DMS114 treated with DMSO at 0.1 percent for 48 hours (cell line): ENCODE data around the gene SSH2.
A peak's percentile ranks its signal among the peaks of the same experiment; 100 is the strongest.

Source experiments
- DNase-seq: peaks from one replicate; lab custom pipeline; 2025; ENCODE audit not compliant: unreplicated experiment; lab: John Stamatoyannopoulos, UW

The SSH2 gene

DNA sequence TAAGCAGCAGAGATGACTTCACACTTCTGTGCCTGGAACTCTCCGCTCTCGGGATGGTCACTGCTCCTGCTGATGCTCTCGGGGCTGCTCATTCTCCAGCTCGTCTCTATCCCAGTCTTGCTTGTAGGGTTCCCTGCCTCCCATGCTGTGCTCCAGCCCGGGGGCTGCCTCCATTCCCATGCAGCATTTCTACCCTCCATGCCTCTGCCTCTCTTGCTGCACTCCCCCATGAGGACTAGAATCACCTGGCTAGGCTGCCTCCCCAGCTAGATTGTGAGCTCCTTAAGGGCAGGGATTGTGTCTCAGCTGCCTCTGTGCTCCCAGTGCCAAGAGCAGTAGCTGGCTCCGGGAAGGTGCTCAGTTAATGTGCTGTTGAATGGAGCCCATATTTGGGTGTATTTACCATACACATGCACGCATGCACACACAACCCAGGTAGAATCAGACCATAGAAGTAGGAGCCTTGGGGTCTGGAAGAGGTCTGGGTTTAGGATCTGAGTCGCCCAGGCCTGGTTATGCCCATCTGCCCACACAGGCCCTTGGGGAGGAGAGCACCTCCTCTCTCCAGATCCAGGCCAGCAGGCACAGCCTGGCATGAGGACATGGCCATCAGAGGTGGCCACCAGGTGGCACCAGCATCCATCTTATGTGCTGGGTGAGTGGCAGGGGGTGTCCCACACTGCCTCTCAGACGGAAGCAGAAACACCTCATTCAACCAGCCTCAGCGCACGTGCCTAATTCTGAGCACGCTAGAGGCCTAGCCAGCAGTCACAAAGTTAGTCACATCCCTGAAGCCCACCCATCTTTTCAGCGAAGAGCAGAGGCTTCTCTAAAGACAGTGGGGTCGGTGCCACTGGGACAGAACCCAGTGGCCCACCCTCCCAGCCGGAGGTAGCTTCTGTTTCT lies 349.9 kb downstream of the SSH2 start:
- peak; percentile 57 for DNase-seq

DNA sequence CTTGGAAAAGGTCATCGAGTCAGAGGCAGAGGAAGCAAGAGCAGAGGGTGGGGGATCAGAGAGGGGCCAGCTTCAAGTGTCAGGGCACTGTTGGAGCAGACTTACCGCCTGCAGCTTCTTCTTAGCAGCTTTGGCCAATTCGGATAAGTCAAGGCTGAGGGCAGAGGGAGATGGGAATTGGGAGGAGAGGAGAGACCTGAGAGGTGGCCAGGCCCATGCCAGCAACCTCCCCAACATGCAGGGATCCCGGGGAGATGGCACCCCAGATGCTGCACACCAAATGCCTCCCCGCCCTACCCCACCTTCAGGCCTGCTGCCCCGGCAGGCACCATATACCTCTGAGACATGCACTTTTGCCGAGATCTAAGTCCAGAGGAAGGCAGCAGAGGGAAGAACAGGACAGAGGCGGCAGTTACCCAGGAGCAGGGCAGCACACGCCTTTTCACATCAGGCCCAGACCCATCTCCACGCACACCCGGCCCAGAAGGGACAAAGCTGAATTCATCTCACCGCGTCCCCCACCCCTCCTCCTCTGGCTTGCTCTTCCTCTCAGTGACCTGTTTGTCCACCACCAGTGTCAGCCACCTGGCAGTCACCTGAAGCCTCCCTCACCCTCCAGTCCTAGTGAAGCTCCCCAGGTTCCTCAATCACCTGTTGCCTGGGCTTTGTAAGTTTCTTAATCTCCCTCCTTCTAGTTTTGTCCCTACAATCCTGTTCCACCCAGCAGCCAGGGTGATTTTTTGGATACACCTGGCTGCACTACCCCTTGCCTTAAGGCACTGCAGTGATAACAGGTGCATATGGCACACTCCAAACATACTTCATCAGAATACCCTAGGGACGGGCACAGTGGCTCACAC lies 351.2 kb downstream of the SSH2 start:
- DNase-seq: no peak

GRCh38 chr17:29577385-29578211 lies 352.4 kb downstream of the SSH2 start:
- no peak for DNase-seq

DNA sequence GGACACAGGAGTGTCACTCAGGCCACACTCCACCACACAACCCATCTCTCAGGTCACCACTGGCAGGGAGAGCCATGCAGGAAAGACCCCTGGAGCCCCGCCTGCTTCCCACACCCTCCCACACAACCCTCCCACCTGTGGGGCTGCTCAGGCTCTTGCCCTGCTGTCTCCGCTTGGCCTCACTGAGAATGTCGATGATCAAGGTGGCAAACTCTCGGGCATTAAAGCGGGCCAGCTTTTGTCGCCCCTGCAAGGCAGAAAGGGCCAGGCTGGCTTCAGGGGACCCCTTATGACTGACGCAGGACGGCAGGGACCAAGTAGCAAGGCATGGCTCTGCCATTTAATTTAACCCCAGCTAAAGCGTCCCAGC lies 353.0 kb downstream of the SSH2 start:
- DNase-seq: no peak

DNA sequence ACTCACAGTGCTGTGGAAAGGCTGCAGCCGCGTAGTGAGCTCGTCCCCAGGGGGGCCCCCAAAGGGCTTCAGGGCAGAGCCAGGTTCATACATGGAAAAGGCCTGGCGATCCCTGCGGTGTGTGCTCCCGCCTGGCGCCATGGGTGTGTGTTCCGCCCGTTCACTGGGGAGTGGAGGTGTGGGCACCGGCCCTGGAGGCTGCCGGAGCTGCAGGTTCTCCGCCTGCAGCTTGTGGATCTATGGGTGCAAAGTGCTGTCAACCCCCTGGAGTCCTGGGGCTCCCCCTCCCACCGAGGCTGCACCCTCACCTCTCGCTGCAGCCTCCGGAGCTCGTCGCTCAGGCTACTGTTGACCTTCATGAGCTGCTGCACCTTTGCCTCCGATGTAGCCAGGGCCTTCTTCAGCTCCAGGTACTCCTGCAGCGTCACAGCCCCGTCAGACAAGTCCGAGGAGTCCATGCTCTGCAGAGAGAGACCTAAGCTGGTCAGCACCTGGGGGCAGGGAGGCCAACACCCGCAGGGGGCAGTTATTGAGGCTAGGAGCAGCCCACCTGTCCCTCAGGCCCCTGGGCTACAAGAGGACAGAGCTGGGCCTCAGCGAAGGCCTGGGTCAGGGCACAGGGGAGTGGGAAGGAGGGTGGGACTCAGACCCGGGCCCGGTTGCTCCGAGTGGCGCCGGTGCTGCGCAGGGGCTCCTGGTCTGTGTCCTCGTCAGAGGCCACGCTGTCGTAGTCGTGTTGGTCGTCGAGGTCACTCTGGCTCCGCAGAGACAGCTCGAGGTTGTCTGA lies 353.6 kb downstream of the SSH2 start:
- DNase-seq: no peak
